ENCODE data around the gene CPA4.
"Not testable (repeated sequence)": the region's sequence is repeated elsewhere in the genome, so short reads cannot be mapped to it uniquely, and the experiment has no call there.

The CPA4 gene

GRCh38 chr7:130292682-130293257 lies at the start of gene CPA4:
CPA4 (plus strand) TSS chr7:130293161; CDS start chr7:130293181, 20 bp downstream.
- peak; percentile 94 for DNase-seq (ENCODE audit: low read depth)

- DNase-seq (ENCODE audit: low read depth), result peak; percentile 39
Observed at GRCh38 chr7:130243486-130243885, 49.5 kb upstream of the CPA4 start.

- not testable (repeated sequence) for DNase-seq (ENCODE audit: low read depth)
Observed at GRCh38 chr7:130246491-130246890, 46.5 kb upstream of the CPA4 start.

GRCh38 chr7:130248842-130249241 lies 44.1 kb upstream of the CPA4 start:
- not testable (repeated sequence) for DNase-seq (ENCODE audit: low read depth)

- not testable (repeated sequence) for DNase-seq (ENCODE audit: low read depth)
Observed at GRCh38 chr7:130249626-130250025, 43.3 kb upstream of the CPA4 start.

GRCh38 chr7:130254555-130254954 lies 38.4 kb upstream of the CPA4 start:
- DNase-seq (ENCODE audit: low read depth), result no peak

GRCh38 chr7:130256704-130257103 lies 36.3 kb upstream of the CPA4 start:
- no peak for DNase-seq (ENCODE audit: low read depth)

GRCh38 chr7:130258494-130259078 lies 34.4 kb upstream of the CPA4 start:
- no peak for DNase-seq (ENCODE audit: low read depth)

GRCh38 chr7:130262448-130262847 lies 30.5 kb upstream of the CPA4 start:
- no peak for DNase-seq (ENCODE audit: low read depth)

GRCh38 chr7:130263130-130263529 lies 29.8 kb upstream of the CPA4 start:
- no peak for DNase-seq (ENCODE audit: low read depth)

GRCh38 chr7:130266258-130266960 lies 26.6 kb upstream of the CPA4 start, which contains the start of gene CPA2:
CPA2 (plus strand) TSS chr7:130266863; CDS start chr7:130266882, 19 bp downstream.
- no peak for DNase-seq (ENCODE audit: low read depth)

GRCh38 chr7:130266961-130267321 lies 26.0 kb upstream of the CPA4 start:
- no peak for DNase-seq (ENCODE audit: low read depth)

GRCh38 chr7:130268463-130269317 lies 24.3 kb upstream of the CPA4 start:
- no peak for DNase-seq (ENCODE audit: low read depth)

GRCh38 chr7:130269318-130269694 lies 23.7 kb upstream of the CPA4 start:
- no peak for DNase-seq (ENCODE audit: low read depth)

- no peak for DNase-seq (ENCODE audit: low read depth)
Observed at GRCh38 chr7:130270947-130271800, 21.8 kb upstream of the CPA4 start.

GRCh38 chr7:130272381-130273080 lies 20.4 kb upstream of the CPA4 start:
- DNase-seq (ENCODE audit: low read depth), result no peak

- no peak for DNase-seq (ENCODE audit: low read depth)
Observed at GRCh38 chr7:130273081-130273932, 19.7 kb upstream of the CPA4 start.

- no peak for DNase-seq (ENCODE audit: low read depth)
Observed at GRCh38 chr7:130273933-130274255, 19.1 kb upstream of the CPA4 start.

GRCh38 chr7:130274296-130274695 lies 18.7 kb upstream of the CPA4 start:
- DNase-seq (ENCODE audit: low read depth), result no peak

- no peak for DNase-seq (ENCODE audit: low read depth)
Observed at GRCh38 chr7:130274983-130275591, 17.9 kb upstream of the CPA4 start.
